WTC11 (cell line): ENCODE measurements around the gene MVD. TPM values are rescaled to one million over a fixed set of nuclear protein-coding genes. Genes with fewer than 3 reads are reported as not detected.

Source experiments
- ATAC-seq: fragments of 200-7000 bp; cut with Tn5 transposase; 2 replicates; pipeline ENCODE4 v1.10.0; 2021; ENCODE audit warnings: mild to moderate bottlenecking, moderate library complexity
- CTCF ChIA-PET: fragments of 300-600 bp; sonication (Branson Sonifier 250); formaldehyde crosslinking; loops from one replicate; lab custom pipeline; 2021; ENCODE audit warnings: antibody characterized with exemption; lab: Charles Lee
- POLR2A ChIA-PET: fragments of 350-600 bp; sonication (Branson Sonifier 250); formaldehyde crosslinking; loops from one replicate; lab custom pipeline; 2021; ENCODE audit warnings: antibody characterized with exemption; lab: Charles Lee
- DNase-seq: peaks from one replicate; pipeline ENCODE4 v3.0.0; 2021; ENCODE audit warnings: low spot score
- H3K27ac Mint-ChIP-seq: 2 replicates; pipeline ENCODE4 v1.8.0; 2021; ENCODE audit warnings: mixed read lengths
- H3K27me3 Mint-ChIP-seq: 2 replicates; pipeline ENCODE4 v1.8.0; 2021; ENCODE audit warnings: low read depth, mild to moderate bottlenecking, moderate library complexity, mixed read lengths
- H3K36me3 Mint-ChIP-seq: 2 replicates; pipeline ENCODE4 v1.8.0; 2021; ENCODE audit warnings: mixed read lengths
- H3K4me1 Mint-ChIP-seq: 2 replicates; pipeline ENCODE4 v1.8.0; 2022; ENCODE audit warnings: mixed read lengths
- H3K4me3 Mint-ChIP-seq: 2 replicates; pipeline ENCODE4 v1.8.0; 2021; ENCODE audit warnings: mild to moderate bottlenecking, moderate library complexity, mixed read lengths
- H3K9me3 Mint-ChIP-seq: 2 replicates; pipeline ENCODE4 v1.8.0; 2021; ENCODE audit warnings: mixed read lengths
- ATF1 ChIP-seq: sonication (generic); formaldehyde crosslinking; IDR thresholded peaks from 2 replicates; pipeline ENCODE4 v1.8.1; 2023; ENCODE audit warnings: mild to moderate bottlenecking, moderate library complexity, missing genetic modification reagents
- CREM ChIP-seq: sonication (generic); formaldehyde crosslinking; IDR thresholded peaks from 2 replicates; pipeline ENCODE4 v1.8.1; 2022; ENCODE audit warnings: mild to moderate bottlenecking, missing genetic modification reagents, moderate library complexity
- FOXJ3 ChIP-seq: sonication (generic); formaldehyde crosslinking; IDR thresholded peaks from 2 replicates; pipeline ENCODE4 v1.9.0; 2021; ENCODE audit warnings: missing genetic modification reagents, mild to moderate bottlenecking, borderline replicate concordance
- GTF2I ChIP-seq: fragments of 250-450 bp; sonication (Bioruptor Pico); conservative IDR thresholded peaks from 2 replicates; pipeline ENCODE4 v1.4.0; 2021; ENCODE audit warnings: mild to moderate bottlenecking
- HMGA2 ChIP-seq: fragments of 250-450 bp; sonication (Bioruptor Pico); IDR thresholded peaks from 2 replicates; pipeline ENCODE4 v1.4.0; 2021; ENCODE audit warnings: mild to moderate bottlenecking, moderate library complexity
- MXD4 ChIP-seq: fragments of 250-450 bp; sonication (Bioruptor Pico); IDR thresholded peaks from 2 replicates; pipeline ENCODE4 v1.8.0; 2021; ENCODE audit warnings: mild to moderate bottlenecking, moderate library complexity, borderline replicate concordance
- NFE2L1 ChIP-seq: sonication (generic); formaldehyde crosslinking; IDR thresholded peaks from 2 replicates; pipeline ENCODE4 v1.8.1; 2023; ENCODE audit warnings: missing genetic modification reagents
- NR2C2 ChIP-seq: sonication (generic); formaldehyde crosslinking; IDR thresholded peaks from 2 replicates; pipeline ENCODE4 v1.8.0; 2022; ENCODE audit warnings: mild to moderate bottlenecking, missing genetic modification reagents
- PRRX2 ChIP-seq: fragments of 250-450 bp; sonication (Bioruptor Pico); IDR thresholded peaks from 2 replicates; pipeline ENCODE4 v1.8.0; 2021; ENCODE audit warnings: mild to moderate bottlenecking
- SMAD3 ChIP-seq: sonication (generic); formaldehyde crosslinking; IDR thresholded peaks from 2 replicates; pipeline ENCODE4 v1.8.0; 2022; ENCODE audit warnings: missing genetic modification reagents, mild to moderate bottlenecking, borderline replicate concordance
- SOX15 ChIP-seq: fragments of 250-450 bp; sonication (Bioruptor Pico); IDR thresholded peaks from 2 replicates; pipeline ENCODE4 v1.9.0; 2021; ENCODE audit warnings: mild to moderate bottlenecking
- ZBTB21 ChIP-seq: sonication (generic); formaldehyde crosslinking; IDR thresholded peaks from 2 replicates; pipeline ENCODE4 v1.8.1; 2023; ENCODE audit warnings: mild to moderate bottlenecking, missing genetic modification reagents, borderline replicate concordance
- total RNA-seq: library from RNA; stranded (reverse); gene quantifications from 3 replicates; pipeline ENCODE4 v1.2.3, GENCODE V29; 2021
- TF ChIP-seq, protein P1 (sequence below): sonication (generic); formaldehyde crosslinking; IDR thresholded peaks from 2 replicates; pipeline ENCODE4 v1.8.1; 2023; ENCODE audit warnings: mild to moderate bottlenecking, missing genetic modification reagents, moderate library complexity
- TF ChIP-seq, protein P2 (sequence below): sonication (generic); formaldehyde crosslinking; IDR thresholded peaks from 2 replicates; pipeline ENCODE4 v1.8.1; 2022; ENCODE audit warnings: mild to moderate bottlenecking, moderate library complexity, missing genetic modification reagents
- TF ChIP-seq, protein P3 (sequence below): sonication (generic); formaldehyde crosslinking; IDR thresholded peaks from 2 replicates; pipeline ENCODE4 v1.8.0; 2022; ENCODE audit warnings: mild to moderate bottlenecking, missing genetic modification reagents
- TF ChIP-seq, protein P4 (sequence below): sonication (generic); formaldehyde crosslinking; IDR thresholded peaks from 2 replicates; pipeline ENCODE4 v1.8.1; 2023; ENCODE audit warnings: mild to moderate bottlenecking, missing genetic modification reagents, moderate library complexity
- TF ChIP-seq, protein P5 (sequence below): sonication (generic); formaldehyde crosslinking; IDR thresholded peaks from 2 replicates; pipeline ENCODE4 v1.8.0; 2022; ENCODE audit warnings: mild to moderate bottlenecking, missing genetic modification reagents
- TF ChIP-seq, protein P6 (sequence below): sonication (generic); formaldehyde crosslinking; conservative IDR thresholded peaks from 2 replicates; pipeline ENCODE4 v1.8.1; 2022; ENCODE audit warnings: mild to moderate bottlenecking, missing genetic modification reagents
- TF ChIP-seq, protein P7 (sequence below): sonication (generic); formaldehyde crosslinking; IDR thresholded peaks from 2 replicates; pipeline ENCODE4 v1.8.1; 2022; ENCODE audit warnings: missing genetic modification reagents, borderline replicate concordance
- TF ChIP-seq, protein P8 (sequence below): fragments of 200-600 bp; IDR thresholded peaks from 2 replicates; pipeline ENCODE4 v1.8.0; 2022; ENCODE audit warnings: antibody characterized with exemption
- TF ChIP-seq, protein P9 (sequence below): sonication (generic); formaldehyde crosslinking; IDR thresholded peaks from 2 replicates; pipeline ENCODE4 v1.8.0; 2022; ENCODE audit warnings: mild to moderate bottlenecking, missing genetic modification reagents

MVD gene
- total RNA-seq, 1 experiment from 2014 or later: 113 TPM

DNA sequence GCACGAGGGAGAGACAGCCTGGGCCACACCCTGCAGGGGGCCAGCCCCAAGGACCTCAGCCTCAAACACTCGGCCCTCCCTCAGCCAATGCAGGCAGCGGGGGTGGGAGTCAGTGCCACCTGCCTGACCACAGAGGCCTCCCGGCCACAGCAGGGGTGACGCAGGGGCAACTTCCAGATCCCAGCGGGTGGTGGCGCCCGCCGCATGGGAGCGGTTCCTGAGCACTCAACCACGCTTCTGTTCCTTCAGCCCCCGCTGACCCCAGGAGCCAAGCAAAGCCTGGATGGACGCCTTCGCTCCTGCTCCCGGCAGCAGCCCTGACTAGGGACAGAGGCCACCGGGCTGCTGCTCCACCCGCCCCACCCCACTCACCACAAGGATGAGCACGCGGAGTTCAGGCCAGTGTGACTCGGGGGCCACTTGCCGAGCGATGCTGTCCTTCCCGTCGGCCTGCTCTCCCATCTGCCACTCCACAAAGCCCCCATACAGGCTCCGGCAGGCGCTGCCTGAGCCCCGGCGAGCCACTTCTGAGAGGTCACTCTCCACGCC, 7.1 kb downstream of the MVD start:
- ATAC-seq: no peak
- no peak for TF ChIP-seq SMAD3
- TF ChIP-seq, all 79 proteins: peak for 0
- peaks cover 11% of the 10 kb centered on the region; the same call in 1 of the 2 replicates for H3K36me3 Mint-ChIP-seq
- peaks cover 8% of the 10 kb centered on the region for H3K4me1 Mint-ChIP-seq
- CTCF ChIA-PET: interaction anchor here (0.9 to 1.6 kb wide), 3 partner anchors 17 to 26 kb away, joined by 3 to 6 read pairs (median 3); no protein-coding TSS in a partner anchor
- no peaks in the 10 kb centered on the region for H3K27me3 Mint-ChIP-seq
- no peaks in the 10 kb centered on the region for H3K9me3 Mint-ChIP-seq
- POLR2A ChIA-PET: no interaction called here
- no peak overlapping the region for H3K4me3 Mint-ChIP-seq
- H3K27ac Mint-ChIP-seq: no peak overlapping the region
- no peak for DNase-seq

DNA sequence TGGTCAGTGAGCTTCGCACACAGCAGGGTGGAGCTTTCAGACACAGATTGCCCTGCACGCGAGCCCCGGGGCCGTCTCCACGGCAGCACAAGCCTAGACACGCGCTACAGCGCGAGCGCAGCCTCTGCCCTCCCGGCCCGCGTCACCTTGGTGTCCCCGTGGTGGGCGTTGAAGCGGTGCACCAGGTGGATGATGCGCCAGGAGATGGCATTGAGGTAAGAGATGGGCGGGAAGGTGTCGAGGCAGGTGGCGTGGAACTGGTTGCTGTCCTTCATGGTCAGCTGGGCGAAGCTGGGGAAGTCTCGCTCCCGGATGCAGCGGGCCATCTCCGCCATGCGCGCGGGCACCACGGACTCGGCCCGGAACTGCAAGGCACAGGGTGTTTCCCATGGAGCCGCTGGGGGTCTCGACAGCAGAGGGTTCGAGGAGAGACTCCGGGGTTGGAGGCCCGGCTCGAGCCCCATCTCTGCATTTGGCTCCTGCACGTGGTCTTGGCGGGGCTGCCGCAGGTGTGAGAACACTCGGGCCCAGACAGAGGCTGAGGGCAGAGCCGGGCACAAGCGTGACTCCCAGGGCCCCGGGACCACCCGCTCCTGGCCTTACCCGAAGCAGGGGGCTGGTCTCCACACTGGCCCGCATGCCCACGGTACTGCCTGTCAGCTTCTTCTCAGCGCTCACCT, 7.7 kb downstream of the MVD start:
- Mint-ChIP-seq H3K36me3 (peaks cover 10% of the 10 kb centered on the region; the same call in 1 of the 2 replicates), H3K4me1 (peaks cover 8% of the 10 kb centered on the region), H3K4me3 (no peak overlapping the region), H3K27me3 (no peaks in the 10 kb centered on the region), H3K27ac (no peak overlapping the region), H3K9me3 (no peaks in the 10 kb centered on the region)
- TF ChIP-seq NR2C2 (CRISPR knock-in tag): no peak
- TF ChIP-seq FOXJ3 (CRISPR knock-in tag): no peak
- TF ChIP-seq CREM: no peak
- TF ChIP-seq, protein P1, sequence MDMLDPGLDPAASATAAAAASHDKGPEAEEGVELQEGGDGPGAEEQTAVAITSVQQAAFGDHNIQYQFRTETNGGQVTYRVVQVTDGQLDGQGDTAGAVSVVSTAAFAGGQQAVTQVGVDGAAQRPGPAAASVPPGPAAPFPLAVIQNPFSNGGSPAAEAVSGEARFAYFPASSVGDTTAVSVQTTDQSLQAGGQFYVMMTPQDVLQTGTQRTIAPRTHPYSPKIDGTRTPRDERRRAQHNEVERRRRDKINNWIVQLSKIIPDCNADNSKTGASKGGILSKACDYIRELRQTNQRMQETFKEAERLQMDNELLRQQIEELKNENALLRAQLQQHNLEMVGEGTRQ: no peak
- TF ChIP-seq GTF2I (CRISPR knock-in tag): no peak
- TF ChIP-seq NFE2L1 (CRISPR knock-in tag): no peak
- no peak for TF ChIP-seq SOX15
- TF ChIP-seq ZBTB21 (CRISPR knock-in tag): no peak
- TF ChIP-seq, protein P2, sequence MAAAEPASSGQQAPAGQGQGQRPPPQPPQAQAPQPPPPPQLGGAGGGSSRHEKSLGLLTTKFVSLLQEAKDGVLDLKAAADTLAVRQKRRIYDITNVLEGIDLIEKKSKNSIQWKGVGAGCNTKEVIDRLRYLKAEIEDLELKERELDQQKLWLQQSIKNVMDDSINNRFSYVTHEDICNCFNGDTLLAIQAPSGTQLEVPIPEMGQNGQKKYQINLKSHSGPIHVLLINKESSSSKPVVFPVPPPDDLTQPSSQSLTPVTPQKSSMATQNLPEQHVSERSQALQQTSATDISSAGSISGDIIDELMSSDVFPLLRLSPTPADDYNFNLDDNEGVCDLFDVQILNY: no peak
- no peak for TF ChIP-seq PRRX2 (CRISPR knock-in tag)
- TF ChIP-seq, protein P3, sequence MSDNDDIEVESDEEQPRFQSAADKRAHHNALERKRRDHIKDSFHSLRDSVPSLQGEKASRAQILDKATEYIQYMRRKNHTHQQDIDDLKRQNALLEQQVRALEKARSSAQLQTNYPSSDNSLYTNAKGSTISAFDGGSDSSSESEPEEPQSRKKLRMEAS (CRISPR knock-in tag): no peak
- TF ChIP-seq HMGA2 (CRISPR knock-in tag): no peak
- TF ChIP-seq, protein P4, sequence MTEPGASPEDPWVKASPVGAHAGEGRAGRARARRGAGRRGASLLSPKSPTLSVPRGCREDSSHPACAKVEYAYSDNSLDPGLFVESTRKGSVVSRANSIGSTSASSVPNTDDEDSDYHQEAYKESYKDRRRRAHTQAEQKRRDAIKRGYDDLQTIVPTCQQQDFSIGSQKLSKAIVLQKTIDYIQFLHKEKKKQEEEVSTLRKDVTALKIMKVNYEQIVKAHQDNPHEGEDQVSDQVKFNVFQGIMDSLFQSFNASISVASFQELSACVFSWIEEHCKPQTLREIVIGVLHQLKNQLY (CRISPR knock-in tag): no peak
- no peak for TF ChIP-seq ATF1
- TF ChIP-seq, protein P5, sequence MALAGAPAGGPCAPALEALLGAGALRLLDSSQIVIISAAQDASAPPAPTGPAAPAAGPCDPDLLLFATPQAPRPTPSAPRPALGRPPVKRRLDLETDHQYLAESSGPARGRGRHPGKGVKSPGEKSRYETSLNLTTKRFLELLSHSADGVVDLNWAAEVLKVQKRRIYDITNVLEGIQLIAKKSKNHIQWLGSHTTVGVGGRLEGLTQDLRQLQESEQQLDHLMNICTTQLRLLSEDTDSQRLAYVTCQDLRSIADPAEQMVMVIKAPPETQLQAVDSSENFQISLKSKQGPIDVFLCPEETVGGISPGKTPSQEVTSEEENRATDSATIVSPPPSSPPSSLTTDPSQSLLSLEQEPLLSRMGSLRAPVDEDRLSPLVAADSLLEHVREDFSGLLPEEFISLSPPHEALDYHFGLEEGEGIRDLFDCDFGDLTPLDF (CRISPR knock-in tag): no peak
- TF ChIP-seq, protein P6, sequence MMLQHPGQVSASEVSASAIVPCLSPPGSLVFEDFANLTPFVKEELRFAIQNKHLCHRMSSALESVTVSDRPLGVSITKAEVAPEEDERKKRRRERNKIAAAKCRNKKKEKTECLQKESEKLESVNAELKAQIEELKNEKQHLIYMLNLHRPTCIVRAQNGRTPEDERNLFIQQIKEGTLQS: no peak
- ChIA-PET CTCF (interaction anchor here (0.9 kb wide), 1 partner anchor 26 kb away, joined by 3 read pairs; no protein-coding TSS in a partner anchor), POLR2A (no interaction called here)
- DNase-seq: no peak
- no peak for ATAC-seq

DNA sequence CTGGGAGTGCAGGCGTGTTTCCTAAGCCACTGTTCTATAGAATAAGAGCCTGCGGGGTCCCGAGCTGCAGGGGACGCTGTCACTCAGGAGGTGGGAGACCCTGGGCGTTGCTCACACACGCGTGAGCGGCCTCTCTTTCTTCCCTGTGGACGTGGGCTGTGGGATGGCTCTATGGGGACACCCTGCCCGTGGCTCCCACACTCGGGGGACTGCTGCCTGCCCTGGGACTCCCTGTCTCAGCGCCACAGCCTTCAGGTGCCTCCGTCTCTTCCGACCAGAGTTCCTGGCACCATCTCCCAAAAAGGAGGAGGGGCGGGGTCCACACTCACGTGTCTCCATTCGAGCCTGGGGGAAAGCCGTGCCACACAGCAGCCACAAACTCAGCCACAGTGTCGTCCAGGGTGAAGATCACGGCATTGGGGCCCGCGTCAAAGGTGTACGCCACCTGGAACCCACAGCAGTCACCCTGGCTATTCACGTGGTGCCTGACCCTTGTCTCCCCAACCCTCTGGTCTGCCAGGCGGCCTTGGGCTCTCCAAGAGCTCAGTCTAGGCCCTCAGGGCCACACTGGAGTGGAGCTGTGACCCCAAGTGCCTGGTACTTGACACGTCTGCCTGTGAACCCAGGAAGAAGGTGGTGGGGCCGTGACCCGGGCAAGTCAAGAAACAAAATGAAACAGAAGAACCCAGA, 8.4 kb downstream of the MVD start:
- ATAC-seq: no peak
- H3K9me3 Mint-ChIP-seq: no peaks in the 10 kb centered on the region
- no peak overlapping the region for H3K27ac Mint-ChIP-seq
- peaks cover 8% of the 10 kb centered on the region; the same call in 1 of the 2 replicates for H3K36me3 Mint-ChIP-seq
- peaks cover 5% of the 10 kb centered on the region for H3K4me1 Mint-ChIP-seq
- ChIA-PET POLR2A (no interaction called here), CTCF (interaction anchor here (0.8 to 0.9 kb wide), 2 partner anchors 18 to 27 kb away, joined by 3 to 5 read pairs; no protein-coding TSS in a partner anchor)
- no peak overlapping the region for H3K4me3 Mint-ChIP-seq
- DNase-seq: no peak
- H3K27me3 Mint-ChIP-seq: no peaks in the 10 kb centered on the region
- no peak for TF ChIP-seq MXD4 (CRISPR knock-in tag)
- TF ChIP-seq, protein P7, sequence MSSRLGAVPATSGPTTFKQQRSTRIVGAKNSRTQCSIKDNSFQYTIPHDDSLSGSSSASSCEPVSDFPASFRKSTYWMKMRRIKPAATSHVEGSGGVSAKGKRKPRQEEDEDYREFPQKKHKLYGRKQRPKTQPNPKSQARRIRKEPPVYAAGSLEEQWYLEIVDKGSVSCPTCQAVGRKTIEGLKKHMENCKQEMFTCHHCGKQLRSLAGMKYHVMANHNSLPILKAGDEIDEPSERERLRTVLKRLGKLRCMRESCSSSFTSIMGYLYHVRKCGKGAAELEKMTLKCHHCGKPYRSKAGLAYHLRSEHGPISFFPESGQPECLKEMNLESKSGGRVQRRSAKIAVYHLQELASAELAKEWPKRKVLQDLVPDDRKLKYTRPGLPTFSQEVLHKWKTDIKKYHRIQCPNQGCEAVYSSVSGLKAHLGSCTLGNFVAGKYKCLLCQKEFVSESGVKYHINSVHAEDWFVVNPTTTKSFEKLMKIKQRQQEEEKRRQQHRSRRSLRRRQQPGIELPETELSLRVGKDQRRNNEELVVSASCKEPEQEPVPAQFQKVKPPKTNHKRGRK (CRISPR knock-in tag): no peak
- TF ChIP-seq, protein P8, sequence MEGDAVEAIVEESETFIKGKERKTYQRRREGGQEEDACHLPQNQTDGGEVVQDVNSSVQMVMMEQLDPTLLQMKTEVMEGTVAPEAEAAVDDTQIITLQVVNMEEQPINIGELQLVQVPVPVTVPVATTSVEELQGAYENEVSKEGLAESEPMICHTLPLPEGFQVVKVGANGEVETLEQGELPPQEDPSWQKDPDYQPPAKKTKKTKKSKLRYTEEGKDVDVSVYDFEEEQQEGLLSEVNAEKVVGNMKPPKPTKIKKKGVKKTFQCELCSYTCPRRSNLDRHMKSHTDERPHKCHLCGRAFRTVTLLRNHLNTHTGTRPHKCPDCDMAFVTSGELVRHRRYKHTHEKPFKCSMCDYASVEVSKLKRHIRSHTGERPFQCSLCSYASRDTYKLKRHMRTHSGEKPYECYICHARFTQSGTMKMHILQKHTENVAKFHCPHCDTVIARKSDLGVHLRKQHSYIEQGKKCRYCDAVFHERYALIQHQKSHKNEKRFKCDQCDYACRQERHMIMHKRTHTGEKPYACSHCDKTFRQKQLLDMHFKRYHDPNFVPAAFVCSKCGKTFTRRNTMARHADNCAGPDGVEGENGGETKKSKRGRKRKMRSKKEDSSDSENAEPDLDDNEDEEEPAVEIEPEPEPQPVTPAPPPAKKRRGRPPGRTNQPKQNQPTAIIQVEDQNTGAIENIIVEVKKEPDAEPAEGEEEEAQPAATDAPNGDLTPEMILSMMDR: no peak
- TF ChIP-seq, protein P9, sequence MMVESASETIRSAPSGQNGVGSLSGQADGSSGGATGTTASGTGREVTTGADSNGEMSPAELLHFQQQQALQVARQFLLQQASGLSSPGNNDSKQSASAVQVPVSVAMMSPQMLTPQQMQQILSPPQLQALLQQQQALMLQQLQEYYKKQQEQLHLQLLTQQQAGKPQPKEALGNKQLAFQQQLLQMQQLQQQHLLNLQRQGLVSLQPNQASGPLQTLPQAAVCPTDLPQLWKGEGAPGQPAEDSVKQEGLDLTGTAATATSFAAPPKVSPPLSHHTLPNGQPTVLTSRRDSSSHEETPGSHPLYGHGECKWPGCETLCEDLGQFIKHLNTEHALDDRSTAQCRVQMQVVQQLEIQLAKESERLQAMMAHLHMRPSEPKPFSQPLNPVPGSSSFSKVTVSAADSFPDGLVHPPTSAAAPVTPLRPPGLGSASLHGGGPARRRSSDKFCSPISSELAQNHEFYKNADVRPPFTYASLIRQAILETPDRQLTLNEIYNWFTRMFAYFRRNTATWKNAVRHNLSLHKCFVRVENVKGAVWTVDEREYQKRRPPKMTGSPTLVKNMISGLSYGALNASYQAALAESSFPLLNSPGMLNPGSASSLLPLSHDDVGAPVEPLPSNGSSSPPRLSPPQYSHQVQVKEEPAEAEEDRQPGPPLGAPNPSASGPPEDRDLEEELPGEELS (CRISPR knock-in tag): no peak
